GM19463 (cell line): Measurements from ENCODE around the gene ZNF282.
"Not testable (repeated sequence)": the region's sequence is repeated elsewhere in the genome, so short reads cannot be mapped to it uniquely, and the experiment has no call there.

Experiments
- ATAC-seq: cut with Tn5 transposase; IDR thresholded peaks from one replicate; pipeline ENCODE4 v1.9.1; 2021; ENCODE audit warnings: mild to moderate bottlenecking, moderate library complexity; ENCODE audit not compliant: unreplicated experiment

ZNF282 gene

GRCh38 chr7:149223176-149223575 lies 27.8 kb downstream of the ZNF282 start:
- no peak for ATAC-seq

- no peak for ATAC-seq
Measured at GRCh38 chr7:149223761-149224160, 28.4 kb downstream of the ZNF282 start.

- ATAC-seq: no peak
Measured at GRCh38 chr7:149224352-149224751, 29.0 kb downstream of the ZNF282 start.

- no peak for ATAC-seq
Measured at GRCh38 chr7:149225106-149225505, 29.8 kb downstream of the ZNF282 start.

GRCh38 chr7:149225656-149226055 lies 30.3 kb downstream of the ZNF282 start:
- ATAC-seq: no peak

GRCh38 chr7:149226366-149226765 lies 31.0 kb downstream of the ZNF282 start:
- ATAC-seq: not testable (repeated sequence)

- ATAC-seq: no peak
Measured at GRCh38 chr7:149226840-149227494, 31.6 kb downstream of the ZNF282 start.

GRCh38 chr7:149228831-149229471 lies 33.6 kb downstream of the ZNF282 start:
- ATAC-seq: no peak

- ATAC-seq: no peak
Measured at GRCh38 chr7:149229526-149229925, 34.2 kb downstream of the ZNF282 start.

- ATAC-seq: no peak
Measured at GRCh38 chr7:149232362-149232761, 37.0 kb downstream of the ZNF282 start.

- not testable (repeated sequence) for ATAC-seq
Measured at GRCh38 chr7:149233655-149234204, 38.4 kb downstream of the ZNF282 start.

- ATAC-seq: no peak
Measured at GRCh38 chr7:149237502-149237901, 42.2 kb downstream of the ZNF282 start.

- ATAC-seq: no peak
Measured at GRCh38 chr7:149238051-149238450, 42.7 kb downstream of the ZNF282 start.

GRCh38 chr7:149239345-149240143 lies 44.2 kb downstream of the ZNF282 start, which contains the start of gene ZNF212:
Gene ZNF212 (plus strand): TSS chr7:149239651. CDS start chr7:149239779, 128 bp downstream.
- ATAC-seq: peak; percentile 100

- no peak for ATAC-seq
Measured at GRCh38 chr7:149240637-149241036, 45.3 kb downstream of the ZNF282 start.

- no peak for ATAC-seq
Measured at GRCh38 chr7:149241696-149242095, 46.4 kb downstream of the ZNF282 start.

- ATAC-seq: peak; percentile 48
Measured at GRCh38 chr7:149245244-149245643, 49.9 kb downstream of the ZNF282 start.

- no peak for ATAC-seq
Measured at GRCh38 chr7:149245744-149246143, 50.4 kb downstream of the ZNF282 start.

- ATAC-seq: no peak
Measured at GRCh38 chr7:149248777-149249176, 53.4 kb downstream of the ZNF282 start.

- ATAC-seq: not testable (repeated sequence)
Measured at GRCh38 chr7:149250151-149250550, 54.8 kb downstream of the ZNF282 start.

- not testable (repeated sequence) for ATAC-seq
Measured at GRCh38 chr7:149251518-149251917, 56.2 kb downstream of the ZNF282 start.
